ENCODE measurements around the gene ERF.
"Not testable (repeated sequence)": the region's sequence is repeated elsewhere in the genome, so short reads cannot be mapped to it uniquely, and the experiment has no call there.

GRCh38 chr19:42266928-42267603 lies 12.1 kb upstream of the ERF start:
- not testable (repeated sequence) for TF ChIP-seq POLR2AphosphoS5 (IDR thresholded peaks at IDR 0.05; ENCODE audit: low read depth, low read length); POLR2A (IDR thresholded peaks at IDR 0.05; ENCODE audit: low read depth, low read length); TAF1 (IDR thresholded peaks at IDR 0.05; ENCODE audit: borderline replicate concordance, low read depth, low read length)

All from GM12892 (cell line).